ENCODE measurements around the gene DCX. TPM values are rescaled to one million over a fixed set of nuclear protein-coding genes. Genes with fewer than 3 reads are reported as not detected.
"Not testable (repeated sequence)": the region's sequence is repeated elsewhere in the genome, so short reads cannot be mapped to it uniquely, and the experiment has no call there.

Gene DCX
- total RNA-seq, 2 donors from 2014 or later = not detected

GRCh38 chrX:111386077-111386476 lies 25.9 kb downstream of the DCX start:
- no peaks in the 10 kb centered on the region for H3K9me3 Mint-ChIP-seq
- ATAC-seq (no peak), DNase-seq (ENCODE audit: low spot score in 2 of 2) (no peak)
- no peaks in the 10 kb centered on the region for H3K36me3 Mint-ChIP-seq
- H3K27ac Mint-ChIP-seq = no peak overlapping the region

GRCh38 chrX:111382277-111382676 lies 29.7 kb downstream of the DCX start:
- H3K36me3 Mint-ChIP-seq = no peaks in the 10 kb centered on the region
- DNase-seq (ENCODE audit: low spot score in 2 of 2) (no peak), ATAC-seq (no peak)
- no peaks in the 10 kb centered on the region for H3K9me3 Mint-ChIP-seq
- H3K27ac Mint-ChIP-seq = no peak overlapping the region

- no peaks in the 10 kb centered on the region for H3K36me3 Mint-ChIP-seq
- H3K9me3 Mint-ChIP-seq = no peaks in the 10 kb centered on the region
- no peak for DNase-seq (ENCODE audit: low spot score in 2 of 2)
- H3K27ac Mint-ChIP-seq = no peak overlapping the region
- ATAC-seq = no peak
Measured at GRCh38 chrX:111376897-111377578, 35.0 kb downstream of the DCX start.

GRCh38 chrX:111376486-111376885 lies 35.5 kb downstream of the DCX start:
- Mint-ChIP-seq H3K36me3 (no peaks in the 10 kb centered on the region), H3K27ac (no peak overlapping the region), H3K9me3 (no peaks in the 10 kb centered on the region)
- ATAC-seq (no peak), DNase-seq (ENCODE audit: low spot score in 2 of 2) (no peak)

GRCh38 chrX:111375747-111376146 lies 36.2 kb downstream of the DCX start:
- ATAC-seq (no peak), DNase-seq (ENCODE audit: low spot score in 2 of 2) (no peak)
- Mint-ChIP-seq H3K36me3 (no peaks in the 10 kb centered on the region), H3K9me3 (no peaks in the 10 kb centered on the region), H3K27ac (no peak overlapping the region)

- ATAC-seq (no peak), DNase-seq (ENCODE audit: low spot score in 2 of 2) (no peak)
- Mint-ChIP-seq H3K27ac (no peak overlapping the region), H3K36me3 (no peaks in the 10 kb centered on the region), H3K9me3 (no peaks in the 10 kb centered on the region)
Measured at GRCh38 chrX:111372086-111372485, 39.9 kb downstream of the DCX start.

- ATAC-seq = no peak
- no peak for DNase-seq (ENCODE audit: low spot score in 2 of 2)
- Mint-ChIP-seq H3K9me3 (no peaks in the 10 kb centered on the region), H3K27ac (no peak overlapping the region), H3K36me3 (no peaks in the 10 kb centered on the region)
Measured at GRCh38 chrX:111365770-111366325, 46.1 kb downstream of the DCX start.

- DNase-seq (ENCODE audit: low spot score in 2 of 2) (no peak), ATAC-seq (no peak)
- Mint-ChIP-seq H3K36me3 (no peaks in the 10 kb centered on the region), H3K27ac (no peak overlapping the region), H3K9me3 (no peaks in the 10 kb centered on the region)
Measured at GRCh38 chrX:111363741-111364140, 48.3 kb downstream of the DCX start.

- DNase-seq (ENCODE audit: low spot score in 2 of 2) = no peak
- Mint-ChIP-seq H3K27ac (no peak overlapping the region), H3K36me3 (no peaks in the 10 kb centered on the region), H3K9me3 (no peaks in the 10 kb centered on the region)
- no peak for ATAC-seq
Measured at GRCh38 chrX:111361751-111362150, 50.2 kb downstream of the DCX start.

- H3K27ac Mint-ChIP-seq = no peak overlapping the region
- ATAC-seq = no peak
- H3K36me3 Mint-ChIP-seq = no peaks in the 10 kb centered on the region
- DNase-seq (ENCODE audit: low spot score in 2 of 2) = no peak
- H3K9me3 Mint-ChIP-seq = no peaks in the 10 kb centered on the region
Measured at GRCh38 chrX:111360839-111361238, 51.2 kb downstream of the DCX start.

GRCh38 chrX:111355523-111356115 lies 56.4 kb downstream of the DCX start:
- ATAC-seq (no peak), DNase-seq (ENCODE audit: low spot score in 2 of 2) (no peak)
- no peak overlapping the region for H3K27ac Mint-ChIP-seq
- no peaks in the 10 kb centered on the region for H3K9me3 Mint-ChIP-seq
- H3K36me3 Mint-ChIP-seq = no peaks in the 10 kb centered on the region

GRCh38 chrX:111354496-111354895 lies 57.5 kb downstream of the DCX start:
- DNase-seq (ENCODE audit: low spot score in 2 of 2) = no peak
- no peak for ATAC-seq
- H3K36me3 Mint-ChIP-seq = no peaks in the 10 kb centered on the region
- H3K27ac Mint-ChIP-seq = no peak overlapping the region
- no peaks in the 10 kb centered on the region for H3K9me3 Mint-ChIP-seq

GRCh38 chrX:111353793-111354192 lies 58.2 kb downstream of the DCX start:
- ATAC-seq (no peak), DNase-seq (ENCODE audit: low spot score in 2 of 2) (no peak)
- no peak overlapping the region for H3K27ac Mint-ChIP-seq
- no peaks in the 10 kb centered on the region for H3K9me3 Mint-ChIP-seq
- H3K36me3 Mint-ChIP-seq = no peaks in the 10 kb centered on the region

GRCh38 chrX:111352424-111352823 lies 59.6 kb downstream of the DCX start:
- no peaks in the 10 kb centered on the region for H3K9me3 Mint-ChIP-seq
- ATAC-seq (no peak), DNase-seq (ENCODE audit: low spot score in 2 of 2) (no peak)
- H3K27ac Mint-ChIP-seq = no peak overlapping the region
- no peaks in the 10 kb centered on the region for H3K36me3 Mint-ChIP-seq

GRCh38 chrX:111349934-111350333 lies 62.1 kb downstream of the DCX start:
- Mint-ChIP-seq H3K9me3 (peaks cover 0 to 3% of the 10 kb centered on the region in 2 donors), H3K36me3 (no peaks in the 10 kb centered on the region), H3K27ac (no peak overlapping the region)
- no peak for ATAC-seq
- DNase-seq (ENCODE audit: low spot score in 2 of 2) = no peak

- no peak for DNase-seq (ENCODE audit: low spot score in 2 of 2)
- Mint-ChIP-seq H3K36me3 (no peaks in the 10 kb centered on the region), H3K27ac (no peak overlapping the region), H3K9me3 (peaks cover 0 to 3% of the 10 kb centered on the region in 2 donors)
- ATAC-seq = no peak
Measured at GRCh38 chrX:111349101-111349500, 62.9 kb downstream of the DCX start.

- Mint-ChIP-seq H3K9me3 (peaks cover 0 to 3% of the 10 kb centered on the region in 2 donors), H3K36me3 (no peaks in the 10 kb centered on the region)
- no peak for ATAC-seq
Measured at GRCh38 chrX:111348429-111348828, 63.6 kb downstream of the DCX start.

GRCh38 chrX:111346150-111346549 lies 65.8 kb downstream of the DCX start:
- not testable (repeated sequence) for H3K36me3 Mint-ChIP-seq; H3K9me3 Mint-ChIP-seq; ATAC-seq; DNase-seq (ENCODE audit: low spot score in 2 of 2); H3K27ac Mint-ChIP-seq

More at GRCh38 chrX:111348429-111348828, 63.6 kb downstream of the DCX start:
- DNase-seq (ENCODE audit: low spot score in 2 of 2) = no peak
- no peak overlapping the region for H3K27ac Mint-ChIP-seq
